Fibroblast of skin of back (primary cell): Measurements from ENCODE around the gene SNRPA1.
A peak's percentile ranks its signal among the peaks of the same experiment; 100 is the strongest.

ENCODE experiments used
- DNase-seq: peaks from one replicate; pipeline ENCODE4 v3.0.0-alpha.2; 2013

The SNRPA1 gene

DNA sequence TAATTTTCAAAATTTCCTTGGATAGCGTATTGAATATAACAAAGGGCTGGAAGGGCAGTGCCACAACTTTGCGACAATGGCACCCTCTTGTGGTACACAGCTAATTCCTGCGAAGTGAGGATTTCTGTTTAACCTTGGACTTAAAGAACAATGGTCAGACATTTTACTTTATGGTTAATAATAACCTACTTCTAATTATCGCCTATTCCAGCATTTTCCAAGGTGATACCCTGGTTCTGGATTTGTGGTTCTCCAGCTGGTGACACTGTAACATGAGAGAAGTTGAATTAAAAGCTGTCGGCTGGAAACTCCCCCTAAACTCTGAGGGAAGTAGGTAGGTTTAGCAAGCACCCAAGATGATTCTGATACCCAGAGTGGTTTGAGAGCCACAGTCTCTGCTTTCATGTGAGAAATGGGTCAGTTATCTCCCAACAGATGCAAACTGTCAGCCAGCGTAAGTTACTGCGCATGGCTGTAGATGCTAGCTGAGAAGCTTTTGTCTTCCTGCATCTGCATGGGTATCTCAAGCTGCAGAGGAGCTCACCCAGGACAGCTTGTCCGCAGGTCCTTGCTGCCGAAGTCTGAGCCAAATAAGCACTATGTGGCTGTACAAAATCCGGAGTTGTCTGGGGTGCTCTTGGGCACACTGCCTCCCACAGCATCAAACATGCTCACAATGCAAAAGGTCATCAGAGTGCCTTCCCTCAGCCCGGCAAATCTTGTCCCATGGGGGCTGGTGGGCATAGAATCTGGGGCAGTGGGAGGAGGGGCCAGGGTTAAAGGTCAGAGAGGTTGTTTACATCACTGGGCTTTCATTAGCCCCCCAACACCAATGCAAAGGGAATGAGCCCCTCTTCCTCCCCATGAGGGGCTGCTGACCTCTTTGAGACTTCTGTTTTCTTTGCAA lies 36.6 kb downstream of the SNRPA1 start:
- peak; percentile 70 for DNase-seq

DNA sequence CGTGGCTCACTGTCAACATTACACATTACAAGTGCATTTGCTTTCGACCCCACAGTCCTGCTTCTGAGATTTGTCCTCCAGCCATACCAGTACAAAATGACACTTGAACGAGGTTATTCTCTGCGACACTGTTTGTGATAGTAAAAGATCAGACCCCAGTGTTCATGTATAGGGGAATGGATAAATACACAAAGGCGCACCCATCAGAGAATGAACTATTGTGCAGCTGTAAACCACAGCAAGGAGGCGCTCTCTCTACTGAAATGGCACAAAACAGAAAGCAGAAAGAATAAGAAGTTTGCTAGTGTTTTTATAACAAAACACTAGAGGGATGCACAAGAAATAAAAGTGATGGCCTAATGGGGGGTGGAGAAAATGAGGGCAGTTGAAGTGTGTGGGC lies 38.3 kb downstream of the SNRPA1 start:
- no peak for DNase-seq

DNA sequence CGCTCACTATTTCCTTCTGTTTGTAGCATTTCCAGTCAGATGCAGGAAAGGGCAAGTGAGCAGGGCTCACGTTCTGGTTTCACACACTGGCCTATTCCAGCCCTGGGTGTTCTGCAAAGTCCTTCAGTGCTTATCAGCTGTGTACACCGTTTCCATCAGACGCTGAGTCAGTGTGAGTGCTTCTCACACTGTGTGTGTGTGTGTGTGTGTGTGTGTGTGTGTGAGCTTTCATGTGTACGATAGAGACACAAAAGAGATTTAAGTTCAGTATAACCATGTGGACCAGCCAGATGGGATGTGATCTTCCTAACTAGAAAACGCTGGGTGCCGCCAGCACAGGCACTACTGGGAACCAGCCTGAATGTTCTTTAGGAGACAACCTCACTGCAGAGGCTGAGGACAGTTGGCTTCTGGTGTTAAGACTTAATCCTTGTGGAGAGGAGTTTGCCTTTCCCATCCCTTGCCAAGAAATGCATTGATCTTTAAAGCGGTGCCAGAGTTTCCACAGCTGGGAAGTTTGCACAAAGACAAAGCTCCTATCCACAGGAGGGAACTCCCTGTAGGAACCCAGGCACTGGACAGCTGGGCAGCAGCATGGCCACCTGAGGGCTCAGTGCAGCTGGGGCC lies 39.3 kb downstream of the SNRPA1 start:
- peak; percentile 59 for DNase-seq

DNA sequence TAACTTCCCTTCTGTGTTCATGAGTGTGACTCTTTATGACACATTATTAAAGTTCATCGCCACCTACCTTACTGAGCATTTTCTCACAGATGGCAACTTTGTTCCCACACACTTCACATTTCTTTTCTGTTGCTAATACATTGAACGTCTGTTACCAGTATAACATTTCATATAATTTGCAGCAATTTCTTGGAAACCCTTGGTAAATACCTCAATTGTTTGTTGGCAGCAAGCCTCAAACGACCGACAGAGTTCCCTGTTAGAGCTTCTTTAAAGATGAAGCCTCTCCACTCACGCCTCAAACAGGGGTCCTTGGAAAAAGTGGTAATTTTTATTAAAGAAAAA lies 40.0 kb downstream of the SNRPA1 start:
- DNase-seq = peak; percentile 19

DNA sequence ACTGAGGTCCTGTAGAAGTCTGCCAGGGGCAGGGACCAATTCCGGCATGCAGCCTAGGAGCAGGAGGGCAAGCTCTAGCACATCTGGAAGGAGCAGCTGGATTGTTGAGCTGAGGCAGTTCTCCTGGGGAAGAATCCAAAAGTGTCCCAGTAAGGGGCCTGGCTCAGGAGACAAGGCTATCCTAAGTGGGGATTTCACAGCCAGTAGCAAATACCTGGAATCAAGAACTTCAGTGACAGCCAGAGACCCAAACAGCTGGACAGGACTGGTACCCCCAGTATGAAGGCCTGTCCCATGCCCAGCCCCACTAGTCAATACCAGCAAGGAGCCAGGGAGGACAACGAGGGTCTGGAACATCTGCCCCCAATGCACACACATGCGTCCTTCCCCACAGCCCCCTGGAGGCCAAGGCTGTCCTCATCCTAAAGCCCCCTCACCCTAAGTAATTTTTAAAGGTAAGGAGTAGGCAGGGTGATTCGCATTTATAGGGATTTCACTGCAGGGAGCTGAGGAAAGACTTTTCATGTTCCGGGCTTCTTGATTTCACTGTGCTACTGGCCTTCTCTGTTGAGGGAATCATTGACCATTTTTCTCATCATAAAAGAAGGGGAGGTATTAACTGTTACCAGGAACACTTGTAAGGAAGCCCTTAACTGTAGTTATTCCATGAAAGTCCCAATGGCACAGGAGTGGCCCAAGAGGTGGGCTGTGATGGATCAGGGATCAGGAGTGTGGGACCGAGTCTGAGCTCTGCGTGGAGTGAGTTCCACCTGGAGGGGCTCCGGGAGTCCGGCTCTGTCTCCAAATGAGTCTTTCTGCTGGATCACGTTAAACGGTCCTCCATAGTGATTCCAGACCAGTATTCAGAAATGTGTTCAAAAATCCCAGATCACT lies 40.6 kb downstream of the SNRPA1 start:
- no peak for DNase-seq

DNA sequence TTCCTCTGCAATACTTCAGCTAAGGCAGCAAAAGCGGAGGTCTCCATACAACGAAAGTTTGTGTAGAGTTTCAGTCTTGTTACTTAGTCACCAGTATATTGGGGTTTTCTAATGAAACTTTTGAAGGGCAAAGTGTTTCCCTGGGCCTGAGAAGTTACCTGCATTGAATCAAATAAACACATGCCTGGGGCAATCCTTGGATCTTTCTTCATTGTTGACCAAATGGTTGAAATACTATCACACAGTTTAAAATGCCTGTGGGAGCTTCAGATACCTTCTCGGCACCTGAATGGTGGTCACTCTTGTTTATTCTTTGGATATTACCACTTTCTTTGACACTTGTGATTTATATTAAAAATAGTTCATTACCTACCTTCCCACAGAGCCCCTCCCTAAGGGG lies 42.2 kb downstream of the SNRPA1 start:
- no peak for DNase-seq

DNA sequence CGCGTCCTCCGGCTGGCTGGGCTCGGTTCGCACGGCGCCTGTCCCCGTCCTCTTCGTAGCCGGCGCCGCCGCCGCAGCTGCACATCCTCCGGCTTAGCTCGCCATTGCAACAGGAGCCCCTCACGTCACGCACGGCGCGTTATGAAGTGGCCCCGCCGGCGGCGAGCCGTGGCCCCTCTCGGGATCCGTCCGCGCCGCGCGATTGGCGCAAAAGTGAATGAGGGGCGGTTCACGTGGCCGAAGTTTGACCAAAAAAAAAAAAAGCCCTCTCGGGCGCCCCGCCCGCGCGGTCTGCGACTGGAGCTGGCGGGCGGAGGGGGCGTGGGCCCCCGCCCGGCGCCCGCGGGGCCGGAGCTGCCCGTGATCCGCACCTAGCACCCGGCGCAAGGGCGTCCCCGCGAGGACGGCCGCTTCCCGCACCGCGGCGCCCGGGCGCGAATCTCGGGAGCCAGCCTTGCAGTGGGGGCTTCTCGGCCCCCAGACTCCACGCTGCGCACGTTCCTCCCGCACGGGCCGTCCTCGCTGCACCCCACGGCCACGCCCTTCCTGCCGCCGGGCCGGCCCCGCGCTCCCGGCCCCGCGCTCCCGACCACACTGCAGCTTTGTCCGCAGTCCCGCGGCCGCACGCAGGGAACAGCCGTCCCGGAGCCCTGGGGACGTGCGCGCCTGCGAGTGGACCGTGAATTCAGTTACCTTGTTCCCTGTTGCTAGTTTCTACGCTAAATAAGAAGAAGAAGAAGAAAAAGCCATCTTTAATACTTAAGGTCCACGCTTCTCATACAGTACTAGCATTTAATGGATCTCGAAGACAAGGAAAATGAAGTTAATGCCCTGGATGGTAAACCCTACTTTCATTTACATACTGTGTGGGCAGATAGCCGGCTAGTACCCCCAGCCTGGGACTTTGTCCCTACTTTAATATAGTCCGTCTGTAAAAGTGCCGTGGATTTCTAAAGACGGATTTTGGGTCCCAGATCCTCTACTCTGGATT lies 42.9 kb downstream of the SNRPA1 start, which contains the start of gene CHSY1:
Gene CHSY1 (minus strand): TSS at position 219 of the 991 bp plus-strand sequence. CDS start 592 bp downstream, outside the sequence.
- peak; percentile 95 for DNase-seq

DNA sequence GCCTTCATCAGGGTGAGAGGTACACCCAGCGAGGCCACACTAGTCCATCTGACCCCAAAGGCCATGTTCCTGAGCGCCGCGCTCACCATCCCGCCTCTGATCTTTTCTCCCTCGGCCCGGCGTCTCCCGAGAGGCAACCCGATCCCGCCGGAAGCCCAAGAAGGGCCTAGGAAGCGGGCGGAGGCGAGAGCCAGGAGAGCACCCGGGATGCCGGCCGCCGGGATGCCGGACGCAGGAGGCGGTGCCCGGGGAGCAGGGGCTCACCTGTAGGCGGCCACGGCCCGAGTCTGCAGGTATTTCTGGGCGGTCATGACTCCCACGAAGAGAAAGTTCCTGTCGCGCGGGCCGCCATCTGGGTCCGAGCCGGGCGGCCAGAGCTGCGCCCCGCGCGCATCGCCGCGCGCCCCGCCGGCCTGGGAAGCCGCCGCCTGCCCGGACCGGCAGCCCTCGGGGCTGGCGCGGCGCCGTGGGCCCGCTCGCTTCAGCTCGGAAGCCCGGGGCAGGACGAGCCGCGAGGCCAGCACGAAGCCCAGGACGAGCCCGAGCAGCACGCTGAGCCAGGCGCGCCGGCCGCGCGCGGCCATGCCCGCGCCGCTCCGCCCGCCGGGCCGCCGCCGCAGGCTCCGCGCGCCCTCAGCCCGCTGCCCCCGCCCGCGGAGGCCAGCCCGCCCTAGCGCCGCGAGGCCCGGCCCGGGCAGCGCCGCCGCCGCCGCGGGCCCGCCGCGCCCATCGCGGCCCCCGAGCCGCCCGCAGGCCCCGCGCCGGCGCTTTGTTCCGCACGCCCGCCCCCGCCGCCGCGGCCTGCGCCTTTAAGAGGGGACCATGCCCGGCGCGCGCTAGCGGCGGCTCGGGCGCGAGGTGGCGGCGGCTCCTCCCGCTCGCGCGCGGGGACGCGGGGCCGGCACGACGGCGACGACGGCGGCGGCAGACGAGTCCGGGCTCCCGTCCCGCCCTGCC lies 43.9 kb downstream of the SNRPA1 start:
- peak; percentile 53 for DNase-seq

DNA sequence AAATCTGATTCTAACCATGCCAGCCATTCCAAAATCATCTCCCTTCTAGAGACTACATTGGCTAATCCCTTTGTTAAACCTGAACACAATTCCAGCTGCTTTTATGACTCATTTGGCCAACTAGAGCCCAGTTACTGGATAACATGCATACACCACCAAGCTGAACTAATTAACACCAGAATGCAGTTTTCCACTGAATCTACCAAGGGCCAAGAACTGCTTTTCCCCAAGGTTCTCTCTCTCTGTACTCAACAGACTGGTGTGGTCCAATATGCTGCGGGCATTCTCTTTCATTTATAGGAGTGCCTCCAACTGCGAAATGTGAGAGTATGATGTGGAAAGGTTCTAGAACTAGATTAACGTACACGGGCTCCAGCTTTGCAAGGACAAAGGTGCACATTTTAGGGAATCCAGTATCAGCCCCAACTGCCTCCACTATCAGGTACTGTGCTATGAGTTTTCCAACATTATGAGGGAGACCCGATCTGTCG lies 44.7 kb downstream of the SNRPA1 start:
- peak; percentile 74 for DNase-seq

DNA sequence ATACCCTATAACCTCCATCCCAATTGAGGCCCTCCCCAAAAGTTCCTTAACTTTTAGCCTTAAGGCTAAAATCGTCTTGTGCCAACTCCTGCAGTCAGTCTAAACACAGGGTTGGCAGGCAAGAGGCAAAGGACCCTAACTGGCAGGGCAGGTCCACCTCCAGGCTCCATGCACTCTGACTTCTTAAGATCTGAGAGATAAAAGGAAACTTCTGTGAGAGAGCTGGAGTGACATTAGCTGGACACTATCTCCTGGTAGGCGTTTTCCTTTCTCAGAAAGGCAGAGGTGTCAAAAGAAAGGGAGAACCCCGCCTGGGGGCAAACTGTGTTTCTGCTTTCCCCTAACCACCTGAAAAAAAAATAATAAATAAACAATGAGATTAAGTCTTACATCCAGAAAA lies 46.8 kb downstream of the SNRPA1 start:
- DNase-seq = no peak

DNA sequence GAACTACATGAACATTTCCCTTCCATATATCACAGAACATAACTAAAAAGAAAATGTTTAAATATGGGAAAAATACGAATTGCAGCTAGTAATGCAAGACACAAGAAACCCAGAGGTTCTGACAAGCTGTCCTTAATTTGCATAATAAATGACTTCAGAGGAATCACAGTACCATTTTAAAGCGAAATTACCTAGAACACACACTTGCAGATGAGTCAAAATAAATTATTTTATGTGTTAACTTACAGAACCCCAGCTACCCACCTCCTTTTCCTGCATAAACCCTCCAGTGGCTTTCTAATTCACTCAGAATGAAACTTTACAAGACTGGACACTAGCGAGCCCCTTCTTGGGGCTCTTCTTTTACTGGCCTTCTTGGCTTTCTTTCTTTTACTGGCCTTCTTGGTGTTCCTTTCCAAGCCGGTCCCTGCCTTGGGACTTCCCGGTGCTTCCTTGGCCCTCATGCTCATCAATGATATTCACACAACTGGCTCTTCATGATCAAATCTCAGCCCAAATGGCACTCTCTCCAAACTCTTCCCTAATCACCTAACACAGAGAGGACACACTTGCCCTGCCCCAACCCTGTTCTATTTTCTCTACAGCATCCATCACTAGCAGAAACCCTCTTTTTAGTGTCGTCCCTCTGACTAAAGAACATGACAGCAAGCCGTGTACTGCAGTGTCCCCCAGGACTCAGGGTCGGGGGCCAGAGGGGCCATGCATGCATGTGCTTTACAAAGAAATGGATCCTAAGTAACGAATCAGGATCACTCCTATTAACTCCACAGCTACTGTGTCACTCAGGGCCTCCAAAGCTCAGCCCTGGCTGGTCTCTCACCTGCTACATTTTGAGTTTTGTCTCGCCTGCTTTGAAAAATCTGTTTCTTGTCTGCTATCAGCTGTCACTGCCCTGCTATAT lies 48.0 kb downstream of the SNRPA1 start:
- DNase-seq = no peak

DNA sequence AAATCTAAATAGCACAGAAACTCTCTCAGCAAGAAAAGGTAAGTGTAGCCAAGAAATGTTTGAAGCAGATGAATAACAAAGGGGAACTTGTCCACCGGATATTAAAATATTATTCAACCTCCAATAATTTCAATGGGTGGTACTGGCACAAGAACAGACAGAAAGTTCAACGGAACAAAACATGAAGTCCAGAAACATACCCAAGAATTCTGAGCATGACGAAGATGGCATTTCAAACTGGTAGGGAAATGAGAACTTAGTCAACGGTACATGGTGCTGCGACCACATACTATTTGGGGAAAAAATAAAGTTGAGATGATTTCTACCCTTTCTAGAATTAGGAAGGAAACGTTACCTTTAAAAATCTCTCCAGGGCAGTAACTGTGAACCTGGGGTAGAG lies 48.7 kb downstream of the SNRPA1 start:
- DNase-seq = no peak

DNA sequence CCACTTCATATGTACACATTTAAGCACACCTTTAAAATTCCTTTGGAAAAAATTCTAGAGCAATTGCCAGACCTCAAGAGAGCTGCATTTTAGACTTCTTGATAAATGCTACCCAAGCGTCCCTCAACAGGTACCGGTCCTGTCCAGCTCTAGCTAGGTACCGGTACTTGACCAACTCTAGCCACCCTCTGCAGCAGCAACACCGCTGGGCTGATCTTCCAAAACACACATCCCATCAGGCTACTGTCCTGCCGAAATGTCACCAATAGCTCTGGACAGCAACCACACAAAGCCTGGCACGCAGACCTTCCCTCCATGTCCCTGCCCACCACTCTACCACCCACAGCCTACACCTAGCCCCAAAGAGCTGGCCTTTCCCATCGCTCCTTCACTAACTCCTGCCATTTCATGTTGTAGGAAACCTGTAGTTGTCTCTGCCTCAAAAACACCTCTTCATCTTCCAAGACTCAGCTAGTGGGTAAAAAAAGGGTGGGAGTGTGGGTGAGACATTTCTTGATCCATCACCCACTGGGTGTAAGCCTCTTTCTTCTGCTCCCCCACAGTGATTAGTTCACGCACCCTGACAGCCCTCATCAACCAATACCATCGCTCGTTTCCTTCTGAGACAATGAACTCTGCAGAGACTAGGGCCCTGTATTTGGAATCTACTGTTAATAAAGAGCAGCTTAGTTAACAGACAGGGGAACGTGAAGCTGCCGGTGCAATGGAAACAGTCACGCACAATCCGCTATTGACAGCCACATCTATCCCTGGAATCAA lies 50.0 kb downstream of the SNRPA1 start:
- DNase-seq = no peak

DNA sequence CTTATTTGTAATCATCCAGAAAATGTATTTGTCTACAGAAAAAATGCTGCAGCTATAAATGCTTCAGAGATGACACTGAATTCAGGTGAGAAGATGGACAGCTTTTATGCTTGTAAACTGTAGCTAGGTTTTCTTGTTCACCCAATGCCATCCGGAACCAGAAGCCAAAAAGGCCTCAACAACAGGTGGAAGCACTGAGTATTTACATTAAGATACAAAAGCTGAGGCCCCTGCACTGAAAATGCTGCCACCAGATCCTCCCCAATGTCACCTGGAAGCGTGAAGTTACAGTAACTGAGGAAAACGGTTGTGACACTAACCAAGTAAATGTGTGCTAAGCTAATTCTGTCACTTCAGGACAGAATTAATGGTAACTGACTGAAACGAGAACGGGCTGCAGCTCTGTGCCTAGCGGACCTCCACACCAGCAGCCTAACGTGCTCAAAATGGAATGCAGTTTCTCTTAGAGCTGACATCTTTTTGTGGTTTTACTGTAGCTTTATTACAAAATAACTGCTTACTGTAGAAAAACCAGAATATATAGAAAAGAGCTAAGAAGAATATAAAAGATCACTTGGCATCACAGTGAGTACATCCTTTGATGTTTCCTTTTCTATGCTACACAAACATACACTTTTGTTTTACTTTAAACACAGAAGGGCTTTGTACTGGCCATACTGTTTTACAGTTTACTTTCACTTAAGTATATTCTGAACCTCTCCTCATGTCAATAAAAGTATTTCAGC lies 50.8 kb downstream of the SNRPA1 start:
- DNase-seq = peak; percentile 47

DNA sequence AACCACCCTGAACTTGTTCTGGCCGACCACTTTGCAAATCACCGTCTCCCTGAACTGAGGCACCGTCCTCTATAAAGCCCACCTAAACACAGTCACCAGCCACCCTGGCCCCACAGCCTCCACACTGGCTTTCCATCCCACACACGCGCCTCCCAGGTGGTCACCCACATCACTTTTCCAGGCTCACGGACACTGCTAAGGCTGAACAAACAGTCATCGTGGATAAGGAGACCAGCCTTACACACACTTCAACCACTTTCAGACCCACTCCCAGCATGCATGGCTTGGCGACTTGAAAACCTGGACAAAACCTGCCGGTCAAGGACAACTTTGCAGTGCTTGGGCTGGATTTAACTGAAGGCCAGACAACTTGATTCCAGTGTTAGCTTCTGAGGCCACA lies 51.6 kb downstream of the SNRPA1 start:
- no peak for DNase-seq

DNA sequence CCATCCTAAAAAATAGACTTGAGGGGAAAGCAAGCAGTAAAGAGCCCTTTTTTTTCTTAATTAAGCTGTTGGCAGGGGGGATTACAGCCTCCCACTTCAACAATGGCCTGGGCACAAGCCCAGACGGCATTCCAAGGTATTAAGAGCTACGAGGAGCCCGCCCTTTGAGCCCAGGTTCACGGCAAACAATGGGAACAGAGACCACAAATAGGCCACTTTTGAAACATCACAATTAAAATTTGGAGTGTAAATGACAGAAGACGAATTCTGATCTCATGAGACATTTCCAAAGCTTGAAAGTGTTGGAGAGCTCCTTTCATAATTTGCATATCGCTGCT lies 52.1 kb downstream of the SNRPA1 start:
- no peak for DNase-seq

DNA sequence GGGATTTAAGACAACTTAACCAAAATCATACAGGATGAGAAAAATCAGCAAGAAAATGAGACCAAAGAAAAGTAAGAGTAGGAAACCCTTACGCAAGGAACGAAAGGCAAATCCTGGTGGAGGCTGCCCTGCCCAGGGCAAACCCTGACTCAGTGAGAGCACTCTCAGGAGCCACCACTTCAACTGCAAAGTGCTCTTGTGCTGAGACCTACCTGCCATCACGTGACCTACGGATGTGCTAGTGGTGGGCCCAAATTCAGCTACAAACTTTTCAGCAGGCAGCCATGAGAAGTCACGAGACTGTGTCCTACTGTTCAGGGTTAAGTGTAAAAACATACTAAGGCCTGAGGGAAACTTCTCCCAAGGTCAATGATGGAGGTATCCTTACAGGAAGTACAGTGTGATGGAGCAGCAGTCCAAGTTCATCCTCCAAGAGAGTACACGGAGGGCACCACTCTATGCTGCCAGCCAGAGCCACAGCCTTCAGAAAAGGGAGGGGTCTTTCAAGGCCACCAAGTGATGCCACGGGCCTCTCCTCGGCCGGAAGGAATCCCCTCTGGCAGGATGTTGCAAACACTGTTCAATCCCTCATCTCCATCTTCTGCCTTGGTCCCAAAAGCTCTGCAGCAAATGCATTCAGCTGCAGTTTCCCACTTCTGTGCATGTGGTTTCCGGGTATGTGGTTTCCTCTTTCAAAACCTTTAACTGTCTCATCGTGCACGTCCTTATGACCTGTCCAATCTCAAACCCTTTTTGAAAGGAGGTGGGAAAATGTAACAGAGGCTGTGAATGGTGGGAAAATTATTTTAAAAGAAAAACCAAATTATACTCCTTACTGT lies 52.7 kb downstream of the SNRPA1 start:
- DNase-seq = peak; percentile 41
